Measurements from ENCODE around the gene NSFL1C.
A peak's percentile ranks its signal among the peaks of the same experiment; 100 is the strongest.
"Not testable (repeated sequence)": the region's sequence is repeated elsewhere in the genome, so short reads cannot be mapped to it uniquely, and the experiment has no call there.

Gene NSFL1C

DNA sequence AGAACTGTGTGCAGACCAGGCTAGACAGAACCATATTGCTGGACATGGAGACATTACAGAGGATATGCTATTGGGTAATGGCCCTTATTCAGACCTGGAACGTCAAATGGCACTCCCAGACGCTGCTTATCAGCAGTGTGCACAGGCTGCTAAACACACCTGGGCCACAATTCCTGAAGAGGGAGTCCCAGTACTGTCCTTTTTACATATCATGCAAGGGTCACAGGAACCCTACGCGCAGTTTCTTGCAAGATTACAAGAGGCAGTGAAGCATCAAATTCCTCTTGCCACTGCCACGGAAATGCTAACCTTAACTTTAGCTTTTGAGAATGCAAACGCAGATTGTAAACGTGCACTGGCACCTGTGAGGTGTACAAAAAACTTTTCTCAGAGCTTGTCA is 68.5 kb downstream of the NSFL1C start:
- not testable (repeated sequence) for H3K4me3 ChIP-seq (ENCODE audit: low read depth, low read length)

DNA sequence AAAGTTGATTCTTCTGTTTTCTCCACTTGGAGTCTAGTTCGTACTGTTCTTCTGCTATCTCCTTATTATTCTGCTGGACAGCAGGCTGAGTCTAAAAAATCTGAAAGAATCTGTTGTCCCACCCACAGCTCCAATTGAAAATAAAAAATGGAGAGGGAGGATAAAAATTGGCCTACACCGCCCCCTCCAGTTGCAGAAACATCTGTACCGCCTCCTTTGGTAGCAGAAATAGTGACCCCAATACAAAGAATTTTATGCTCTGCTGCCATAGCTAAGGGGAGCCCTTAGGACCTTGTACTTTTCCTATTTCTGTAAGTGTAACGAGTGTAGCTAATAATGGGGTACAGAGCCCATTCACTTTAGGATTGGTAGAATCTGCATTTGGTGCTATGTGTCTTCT is 68.9 kb downstream of the NSFL1C start:
- TF ChIP-seq, protein P1, sequence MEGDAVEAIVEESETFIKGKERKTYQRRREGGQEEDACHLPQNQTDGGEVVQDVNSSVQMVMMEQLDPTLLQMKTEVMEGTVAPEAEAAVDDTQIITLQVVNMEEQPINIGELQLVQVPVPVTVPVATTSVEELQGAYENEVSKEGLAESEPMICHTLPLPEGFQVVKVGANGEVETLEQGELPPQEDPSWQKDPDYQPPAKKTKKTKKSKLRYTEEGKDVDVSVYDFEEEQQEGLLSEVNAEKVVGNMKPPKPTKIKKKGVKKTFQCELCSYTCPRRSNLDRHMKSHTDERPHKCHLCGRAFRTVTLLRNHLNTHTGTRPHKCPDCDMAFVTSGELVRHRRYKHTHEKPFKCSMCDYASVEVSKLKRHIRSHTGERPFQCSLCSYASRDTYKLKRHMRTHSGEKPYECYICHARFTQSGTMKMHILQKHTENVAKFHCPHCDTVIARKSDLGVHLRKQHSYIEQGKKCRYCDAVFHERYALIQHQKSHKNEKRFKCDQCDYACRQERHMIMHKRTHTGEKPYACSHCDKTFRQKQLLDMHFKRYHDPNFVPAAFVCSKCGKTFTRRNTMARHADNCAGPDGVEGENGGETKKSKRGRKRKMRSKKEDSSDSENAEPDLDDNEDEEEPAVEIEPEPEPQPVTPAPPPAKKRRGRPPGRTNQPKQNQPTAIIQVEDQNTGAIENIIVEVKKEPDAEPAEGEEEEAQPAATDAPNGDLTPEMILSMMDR (IDR thresholded peaks at IDR 0.05; ENCODE audit: borderline replicate concordance, insufficient read depth, low read depth, low read length): no peak
- no peak overlapping the region for H3K4me3 ChIP-seq (ENCODE audit: low read depth, low read length)

More for the DNA sequence above, 68.5 kb downstream of the NSFL1C start:
- TF ChIP-seq, protein P1 (IDR thresholded peaks at IDR 0.05; ENCODE audit: borderline replicate concordance, insufficient read depth, low read depth, low read length): peak; percentile 32; the same call in 1 of the 2 replicates

DNA sequence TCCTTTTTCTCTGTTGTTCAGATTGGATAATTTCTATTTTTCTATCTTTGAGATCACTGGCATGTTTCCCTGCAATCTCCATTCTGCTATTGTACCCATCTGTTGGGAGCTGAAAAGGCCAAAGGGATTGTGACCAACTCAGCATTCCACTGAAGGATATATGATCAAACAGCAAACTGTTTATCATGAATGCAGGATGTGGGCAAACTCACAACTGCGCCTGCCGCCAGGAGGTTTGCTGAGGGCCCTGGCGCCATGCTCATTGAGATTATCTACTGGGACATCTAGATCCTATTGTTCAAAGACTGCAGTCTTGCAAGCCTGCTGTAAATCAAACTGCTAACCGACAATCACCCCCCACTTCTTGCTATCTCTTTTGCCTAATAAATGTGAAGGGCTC is 69.9 kb downstream of the NSFL1C start:
- H3K4me3 ChIP-seq (ENCODE audit: low read depth, low read length): no peak overlapping the region
- TF ChIP-seq, protein P1 (IDR thresholded peaks at IDR 0.05; ENCODE audit: borderline replicate concordance, insufficient read depth, low read depth, low read length): no peak

DNA sequence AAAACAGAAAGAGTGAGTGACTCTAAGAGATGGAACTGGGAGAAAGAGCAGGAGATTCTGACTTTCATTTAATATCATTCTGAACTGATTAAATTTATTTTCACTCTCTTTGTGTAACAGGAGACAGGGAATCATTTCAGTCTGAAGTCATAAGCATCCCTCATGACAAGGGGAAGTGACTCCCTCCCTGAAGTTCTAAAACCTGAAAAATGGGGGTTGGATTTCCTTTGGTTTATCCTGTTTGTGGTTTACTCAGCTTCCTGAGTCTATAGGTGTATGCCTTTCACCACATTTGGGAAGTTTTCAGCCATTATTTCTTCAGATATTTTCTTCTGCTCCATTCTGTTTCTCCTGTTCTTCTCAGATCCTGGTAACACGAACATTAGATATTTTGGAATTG is 70.4 kb downstream of the NSFL1C start:
- H3K4me3 ChIP-seq (ENCODE audit: low read depth, low read length): no peak overlapping the region
- TF ChIP-seq, protein P1 (IDR thresholded peaks at IDR 0.05; ENCODE audit: borderline replicate concordance, insufficient read depth, low read depth, low read length): no peak

DNA sequence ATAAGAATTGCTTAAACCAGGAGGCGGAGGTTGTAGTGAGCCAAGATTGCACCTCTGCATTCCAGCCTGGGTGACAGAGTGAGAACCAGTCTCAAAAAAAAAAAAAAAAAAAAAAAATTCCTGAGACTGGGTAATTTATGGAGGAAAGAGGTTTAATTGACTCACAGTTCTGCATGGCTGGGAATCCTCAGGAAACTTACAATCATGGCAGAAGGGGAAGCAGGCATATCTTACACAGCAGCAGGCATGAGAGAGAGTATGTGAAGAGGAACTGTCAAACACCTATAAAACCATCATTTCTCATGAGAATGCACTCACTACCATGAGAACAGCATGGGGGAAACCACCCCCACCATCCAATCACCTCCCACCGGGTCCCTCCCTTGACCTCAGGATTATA is 72.0 kb downstream of the NSFL1C start:
- TF ChIP-seq, protein P1 (IDR thresholded peaks at IDR 0.05; ENCODE audit: borderline replicate concordance, insufficient read depth, low read depth, low read length): no peak

DNA sequence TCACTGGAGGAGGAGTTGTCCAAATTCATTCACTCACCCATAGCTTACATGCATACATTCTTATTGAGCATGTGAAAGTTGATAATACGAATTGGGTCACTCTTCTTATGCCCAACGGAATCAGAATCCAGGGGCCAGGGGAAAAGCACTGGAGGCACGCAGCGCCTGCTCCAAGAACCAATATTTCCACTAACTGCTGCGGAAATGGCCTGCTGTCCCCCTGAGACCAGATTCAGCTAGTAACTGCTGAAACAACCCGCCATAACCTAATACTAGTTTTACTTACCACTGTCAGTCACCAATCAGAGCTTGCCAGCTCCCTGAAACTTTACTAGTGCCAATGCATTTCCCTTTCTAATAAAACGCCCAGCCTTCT is 73.2 kb downstream of the NSFL1C start:
- TF ChIP-seq, protein P1 (IDR thresholded peaks at IDR 0.05; ENCODE audit: borderline replicate concordance, insufficient read depth, low read depth, low read length): no peak
- H3K4me3 ChIP-seq (ENCODE audit: low read depth, low read length): peak overlapping the region; percentile 29

More for the DNA sequence above, 72.0 kb downstream of the NSFL1C start:
- no peak overlapping the region for H3K4me3 ChIP-seq (ENCODE audit: low read depth, low read length)

DNA sequence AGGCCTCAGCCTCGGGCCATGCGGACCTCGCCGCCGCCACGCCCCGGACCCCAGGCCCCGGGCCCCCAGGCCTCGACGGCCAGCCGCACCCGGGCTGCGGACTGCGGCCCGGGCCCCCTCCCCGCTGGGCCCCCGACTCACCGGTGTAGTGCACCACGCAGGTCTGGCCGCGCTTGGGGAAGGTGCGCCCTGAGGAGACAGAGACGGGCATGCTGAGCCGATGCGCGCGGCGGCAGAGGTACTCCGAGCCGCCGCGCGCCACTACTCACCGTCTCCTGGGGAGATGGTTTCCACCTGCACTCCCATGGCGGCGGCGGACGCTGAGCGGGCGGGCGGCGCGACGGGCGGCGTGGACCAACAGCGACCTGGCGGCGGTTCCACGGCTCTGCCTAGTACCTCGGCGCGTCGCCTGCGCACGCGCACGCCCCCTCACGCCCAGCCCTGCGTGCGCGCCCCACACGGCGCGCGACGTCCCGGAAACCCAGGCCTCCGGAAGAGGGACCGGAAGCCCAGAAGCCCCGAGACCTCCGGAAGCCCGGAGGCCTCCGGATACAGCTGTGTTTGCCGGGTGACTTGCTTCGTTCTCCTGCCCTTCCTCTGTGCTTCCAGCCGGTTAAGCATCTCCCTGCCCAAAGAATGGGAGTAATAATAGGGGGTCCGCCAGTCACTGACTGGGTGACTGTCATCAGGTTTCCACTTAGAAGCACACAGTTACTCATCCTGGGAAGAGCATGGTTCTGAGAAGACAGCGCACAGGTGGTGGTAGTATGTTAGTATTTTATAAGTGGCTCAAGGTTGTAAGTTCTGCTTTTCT is 73.7 kb downstream of the NSFL1C start, which contains the start of gene FKBP1A:
TSS of gene FKBP1A (minus strand) at position 362 of the 814 bp plus-strand sequence. CDS start at position 306, 56 bp downstream.
- TF ChIP-seq, protein P1 (IDR thresholded peaks at IDR 0.05; ENCODE audit: borderline replicate concordance, insufficient read depth, low read depth, low read length): no peak
- peak within 1 kb of the TSS; percentile 75 for H3K4me3 ChIP-seq (ENCODE audit: low read depth, low read length)
